HepG2 (cell line): ENCODE results near the gene PPP6R2. TPM values are rescaled to one million over a fixed set of nuclear protein-coding genes. Genes with fewer than 3 reads are reported as not detected.

Experiments used
- AGO2 ChIP-seq: fragments of 200-400 bp; formaldehyde crosslinking; optimal IDR thresholded peaks from 2 replicates; pipeline ENCODE3; 2017; ENCODE audit warnings: mild to moderate bottlenecking, low read depth, low read length, moderate library complexity
- ARID2 ChIP-seq: sonication (generic); formaldehyde crosslinking; IDR thresholded peaks from 2 replicates; pipeline ENCODE4 v1.8.1; 2022; ENCODE audit warnings: mild to moderate bottlenecking, missing genetic modification reagents, borderline replicate concordance
- FOXA1 ChIP-seq, 2 experiments: fragments of 450-650 bp in 1 of 2; sonication (generic) in 1 of 2; formaldehyde crosslinking in 1 of 2; IDR thresholded peaks; 2 replicates each; pipeline versions ENCODE4 v1.4.0 to v1.6.1; 2016 to 2020; ENCODE audit warnings: missing genetic modification reagents in 1 of 2
- FOXP4 ChIP-seq: sonication (generic); formaldehyde crosslinking; IDR thresholded peaks from 2 replicates; pipeline ENCODE4 v1.4.0; 2020; ENCODE audit warnings: missing genetic modification reagents
- IKZF1 ChIP-seq: fragments of 450-650 bp; IDR thresholded peaks from 2 replicates; pipeline ENCODE4 v1.7.1; 2016
- MED13 ChIP-seq: sonication (generic); formaldehyde crosslinking; IDR thresholded peaks from 2 replicates; pipeline ENCODE4 v1.5.0; 2020; ENCODE audit warnings: missing genetic modification reagents
- NR3C1 ChIP-seq: sonication (generic); formaldehyde crosslinking; IDR thresholded peaks from 2 replicates; pipeline ENCODE4 v1.4.0; 2020; ENCODE audit warnings: missing genetic modification reagents
- PAXIP1 ChIP-seq: sonication (generic); formaldehyde crosslinking; conservative IDR thresholded peaks from 2 replicates; pipeline ENCODE4 v1.4.0; 2020; ENCODE audit warnings: mild to moderate bottlenecking, missing genetic modification reagents, moderate library complexity
- POLR2AphosphoS5 ChIP-seq: IDR thresholded peaks from 2 replicates; pipeline ENCODE4 v1.6.1; 2012; ENCODE audit warnings: low read depth, low read length
- RBAK ChIP-seq: sonication (generic); formaldehyde crosslinking; IDR thresholded peaks from 2 replicates; pipeline ENCODE4 v1.5.1; 2020; ENCODE audit warnings: mild to moderate bottlenecking, missing genetic modification reagents
- SAP130 ChIP-seq: IDR thresholded peaks from 2 replicates; pipeline ENCODE4 v1.6.1; 2016; ENCODE audit warnings: low read depth
- THYN1 ChIP-seq: sonication (generic); formaldehyde crosslinking; IDR thresholded peaks from 2 replicates; pipeline ENCODE4 v1.8.1; 2023; ENCODE audit warnings: low read depth, mild to moderate bottlenecking, moderate library complexity, missing genetic modification reagents, borderline replicate concordance
- ZBTB7B ChIP-seq: sonication (generic); formaldehyde crosslinking; IDR thresholded peaks from 2 replicates; pipeline ENCODE4 v1.4.0; 2020; ENCODE audit warnings: missing genetic modification reagents
- ZNF251 ChIP-seq: sonication (generic); formaldehyde crosslinking; IDR thresholded peaks from 2 replicates; pipeline ENCODE4 v1.9.0; 2021; ENCODE audit warnings: mild to moderate bottlenecking, missing genetic modification reagents
- ZNF546 ChIP-seq: sonication (generic); formaldehyde crosslinking; conservative IDR thresholded peaks from 2 replicates; pipeline ENCODE4 v1.8.1; 2023; ENCODE audit warnings: mild to moderate bottlenecking, missing genetic modification reagents
- ZNF709 ChIP-seq: sonication (generic); formaldehyde crosslinking; IDR thresholded peaks from 2 replicates; pipeline ENCODE4 v1.5.0; 2020; ENCODE audit warnings: mild to moderate bottlenecking, missing genetic modification reagents
- ZSCAN5A ChIP-seq: sonication (generic); formaldehyde crosslinking; IDR thresholded peaks from 2 replicates; pipeline ENCODE4 v1.8.0; 2022; ENCODE audit warnings: mild to moderate bottlenecking, missing genetic modification reagents, borderline replicate concordance
- polyA plus RNA-seq, 8 experiments: library from polyadenylated mRNA; depleted of rRNA in 3 of 8; stranded (reverse) in 7 of 8; unstranded in 1 of 8; fragments of >200 nt; fragmentation: Illumina TruSeq in 4 of 8; extraction: Trizol in 4 of 8; gene quantifications; 2 replicates each; pipeline versions ENCODE4 v1.2.1 to v1.2.3, GENCODE V29; 2011 to 2016; ENCODE audit warnings: low read depth in 4 of 8, missing spikeins in 1 of 8, mixed read lengths in 1 of 8; ENCODE audit not compliant: insufficient read depth in 1 of 8
- total RNA-seq, 5 experiments: library from RNA; depleted of rRNA; stranded (reverse); fragments of >200 nt; fragmentation: Illumina TruSeq; extraction: Trizol; gene quantifications; 2 replicates each; pipeline ENCODE4 v1.2.3, GENCODE V29; 2016; ENCODE audit warnings: low read depth in 1 of 5
- TF ChIP-seq, protein P1 (sequence below): IDR thresholded peaks from 2 replicates; pipeline ENCODE4 v1.6.1; 2016; ENCODE audit warnings: missing genetic modification reagents, missing compliant biosample characterization
- TF ChIP-seq, protein P2 (sequence below): IDR thresholded peaks from 2 replicates; pipeline ENCODE4 v1.6.1; 2012; ENCODE audit warnings: low read length, improper control_type of control experiment

PPP6R2 gene
- total and polyA plus RNA-seq, 2 of the 13 experiments (the other 11 are each of a cell fraction or from before 2014, with no cell fraction given): 55.0 to 102 TPM

- TF ChIP-seq, protein P1, sequence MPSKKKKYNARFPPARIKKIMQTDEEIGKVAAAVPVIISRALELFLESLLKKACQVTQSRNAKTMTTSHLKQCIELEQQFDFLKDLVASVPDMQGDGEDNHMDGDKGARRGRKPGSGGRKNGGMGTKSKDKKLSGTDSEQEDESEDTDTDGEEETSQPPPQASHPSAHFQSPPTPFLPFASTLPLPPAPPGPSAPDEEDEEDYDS: 0 out of 2 replicates have a peak, but pooled peaks have one; percentile 29
- TF ChIP-seq, protein P2, sequence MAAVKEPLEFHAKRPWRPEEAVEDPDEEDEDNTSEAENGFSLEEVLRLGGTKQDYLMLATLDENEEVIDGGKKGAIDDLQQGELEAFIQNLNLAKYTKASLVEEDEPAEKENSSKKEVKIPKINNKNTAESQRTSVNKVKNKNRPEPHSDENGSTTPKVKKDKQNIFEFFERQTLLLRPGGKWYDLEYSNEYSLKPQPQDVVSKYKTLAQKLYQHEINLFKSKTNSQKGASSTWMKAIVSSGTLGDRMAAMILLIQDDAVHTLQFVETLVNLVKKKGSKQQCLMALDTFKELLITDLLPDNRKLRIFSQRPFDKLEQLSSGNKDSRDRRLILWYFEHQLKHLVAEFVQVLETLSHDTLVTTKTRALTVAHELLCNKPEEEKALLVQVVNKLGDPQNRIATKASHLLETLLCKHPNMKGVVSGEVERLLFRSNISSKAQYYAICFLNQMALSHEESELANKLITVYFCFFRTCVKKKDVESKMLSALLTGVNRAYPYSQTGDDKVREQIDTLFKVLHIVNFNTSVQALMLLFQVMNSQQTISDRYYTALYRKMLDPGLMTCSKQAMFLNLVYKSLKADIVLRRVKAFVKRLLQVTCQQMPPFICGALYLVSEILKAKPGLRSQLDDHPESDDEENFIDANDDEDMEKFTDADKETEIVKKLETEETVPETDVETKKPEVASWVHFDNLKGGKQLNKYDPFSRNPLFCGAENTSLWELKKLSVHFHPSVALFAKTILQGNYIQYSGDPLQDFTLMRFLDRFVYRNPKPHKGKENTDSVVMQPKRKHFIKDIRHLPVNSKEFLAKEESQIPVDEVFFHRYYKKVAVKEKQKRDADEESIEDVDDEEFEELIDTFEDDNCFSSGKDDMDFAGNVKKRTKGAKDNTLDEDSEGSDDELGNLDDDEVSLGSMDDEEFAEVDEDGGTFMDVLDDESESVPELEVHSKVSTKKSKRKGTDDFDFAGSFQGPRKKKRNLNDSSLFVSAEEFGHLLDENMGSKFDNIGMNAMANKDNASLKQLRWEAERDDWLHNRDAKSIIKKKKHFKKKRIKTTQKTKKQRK: no peak
- TF ChIP-seq POLR2AphosphoS5 (peak; percentile 22), SAP130 (CRISPR knock-in tag) (peak; percentile 90), MED13 (CRISPR knock-in tag) (peak; percentile 57; the same call in 1 of the 2 replicates), ARID2 (no peak), NR3C1 (CRISPR knock-in tag) (no peak), AGO2 (no peak), ZBTB7B (CRISPR knock-in tag) (peak; percentile 87), THYN1 (CRISPR knock-in tag) (no peak), ZNF709 (CRISPR knock-in tag) (peak; percentile 51; the same call in 1 of the 2 replicates), PAXIP1 (peak; percentile 99), FOXA1 (IDR thresholded peaks at IDR 0.05) (peak; percentile 97), FOXA1 (CRISPR knock-in tag; IDR thresholded peaks at IDR 0.05) (peak; percentile 99), ZNF251 (CRISPR knock-in tag) (no peak), RBAK (no peak), ZNF546 (CRISPR knock-in tag) (0 out of 2 replicates have a peak, but pooled peaks have one; percentile 12), IKZF1 (no peak), FOXP4 (CRISPR knock-in tag) (peak; percentile 96), ZSCAN5A (CRISPR knock-in tag) (0 out of 2 replicates have a peak, but pooled peaks have one; percentile 48)
These were observed 53.7 kb downstream of the PPP6R2 start (continued) for GRCh38 chr22:50396751-50397370.
